Endothelial cell of umbilical vein (primary cell): ENCODE data around the gene PGS1.

Experiments used
- CTCF ChIP-seq, 2 donors: IDR thresholded peaks; 1 replicate in 1 of 2; 2 replicates in 1 of 2; pipeline ENCODE4 v1.5.1; 2011; ENCODE audit warnings: low read length in 2 of 2, mild to moderate bottlenecking in 2 of 2, moderate library complexity in 2 of 2, control low read depth in 1 of 2, inconsistent platforms in 1 of 2, low read depth in 1 of 2; ENCODE audit not compliant: insufficient read depth in 1 of 2; ENCODE audit errors: extremely low read depth in 1 of 2
- EZH2 ChIP-seq: IDR thresholded peaks from 2 replicates; pipeline ENCODE4 v1.6.1; 2012; ENCODE audit warnings: borderline replicate concordance, low read depth, mild to moderate bottlenecking, moderate library complexity, low read length, inconsistent platforms; ENCODE audit not compliant: severe bottlenecking
- GATA2 ChIP-seq: IDR thresholded peaks from 2 replicates; pipeline ENCODE4 v1.7.0; 2011; ENCODE audit warnings: low read depth, mild to moderate bottlenecking, moderate library complexity, mixed read lengths, low read length; ENCODE audit not compliant: insufficient read length, insufficient read depth
- JUN ChIP-seq: IDR thresholded peaks from 2 replicates; pipeline ENCODE4 v1.6.1; 2011; ENCODE audit warnings: borderline replicate concordance, low read depth; ENCODE audit not compliant: insufficient read length, insufficient read depth
- MAX ChIP-seq: IDR thresholded peaks from 2 replicates; pipeline ENCODE4 v1.6.1; 2011; ENCODE audit not compliant: insufficient read depth, insufficient read length
- MYC ChIP-seq: IDR thresholded peaks from one replicate; pipeline ENCODE4 v1.6.1; 2011; ENCODE audit warnings: mild to moderate bottlenecking, low read depth, low read length
- POLR2A ChIP-seq: IDR thresholded peaks from 2 replicates; pipeline ENCODE4 v1.6.1; 2012; ENCODE audit warnings: low read depth, mild to moderate bottlenecking, control low read depth, low read length
- POLR2AphosphoS5 ChIP-seq: IDR thresholded peaks from 2 replicates; pipeline ENCODE4 v1.6.1; 2012; ENCODE audit warnings: low read depth, mild to moderate bottlenecking, control low read depth, low read length, moderate library complexity; ENCODE audit not compliant: insufficient read depth

DNA sequence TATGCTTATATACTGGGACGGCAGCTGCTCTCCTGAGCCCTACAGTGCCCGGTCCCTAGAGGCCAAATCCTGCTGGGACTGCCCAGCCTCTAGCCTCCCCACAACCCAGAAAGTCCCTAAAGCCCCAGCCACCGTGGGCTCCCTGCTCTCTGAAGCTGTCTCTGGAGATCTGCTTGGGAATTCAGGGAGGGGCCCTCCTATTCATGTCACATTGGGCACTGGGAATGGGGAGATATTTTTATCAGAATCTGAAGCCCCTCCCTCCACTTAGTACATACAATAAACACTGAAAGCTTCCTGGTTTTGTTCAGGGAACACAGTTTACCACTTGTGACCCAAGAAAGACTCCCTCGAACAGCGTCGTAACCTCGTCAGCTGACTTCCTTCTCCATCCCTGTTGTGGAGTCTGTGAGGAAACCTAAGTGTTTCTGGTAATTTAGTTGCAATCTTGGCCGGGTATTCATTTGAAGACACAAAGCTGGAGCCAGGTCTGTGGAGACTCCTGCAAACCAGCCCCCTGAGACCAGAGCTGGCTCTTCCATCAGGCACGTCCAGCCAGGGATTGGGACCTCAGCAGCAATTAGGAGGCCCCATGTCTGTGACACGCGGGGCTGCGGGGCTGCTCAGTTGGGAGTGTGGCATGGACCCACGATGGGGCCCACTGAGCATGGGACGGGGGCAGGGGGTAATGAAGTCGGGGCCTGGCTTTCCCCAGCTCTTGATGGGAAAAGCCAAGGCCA, 38.5 kb downstream of the PGS1 start:
- TF ChIP-seq CTCF (IDR thresholded peaks at IDR 0.05; ENCODE audit: extremely low read depth in 1 of 2, insufficient read depth in 1 of 2, low read depth in 1 of 2, low read length in 2 of 2), result no peak
- no peak for TF ChIP-seq POLR2AphosphoS5
- TF ChIP-seq POLR2A, result no peak
- TF ChIP-seq EZH2, result no peak
- no peak for TF ChIP-seq MYC
- no peak for TF ChIP-seq JUN
- TF ChIP-seq MAX, result no peak
- no peak for TF ChIP-seq GATA2
